ENCODE measurements around the gene FBXW7.

FBXW7 gene

DNA sequence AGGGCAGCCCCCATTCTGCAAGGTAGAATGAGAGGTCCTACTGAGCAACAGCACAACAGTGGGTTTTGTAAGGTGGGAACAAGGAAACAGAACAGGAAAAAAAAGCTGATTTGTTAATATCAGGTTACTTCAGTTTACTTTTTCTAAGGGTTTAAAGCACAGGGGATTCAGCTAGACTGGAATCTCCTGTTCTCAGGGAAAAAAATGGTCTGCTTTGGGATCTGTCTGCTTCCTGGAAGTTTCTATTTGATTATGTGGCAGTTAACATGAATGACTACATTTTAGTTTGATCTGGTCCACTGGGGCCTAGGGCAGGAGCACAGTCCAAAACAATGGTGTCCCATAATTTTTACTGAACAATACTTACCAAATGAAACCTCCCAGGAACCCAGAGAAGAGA lies 104.6 kb downstream of the FBXW7 start:
- DNase-seq (ENCODE audit: low read depth in 2 of 2): no peak

DNA sequence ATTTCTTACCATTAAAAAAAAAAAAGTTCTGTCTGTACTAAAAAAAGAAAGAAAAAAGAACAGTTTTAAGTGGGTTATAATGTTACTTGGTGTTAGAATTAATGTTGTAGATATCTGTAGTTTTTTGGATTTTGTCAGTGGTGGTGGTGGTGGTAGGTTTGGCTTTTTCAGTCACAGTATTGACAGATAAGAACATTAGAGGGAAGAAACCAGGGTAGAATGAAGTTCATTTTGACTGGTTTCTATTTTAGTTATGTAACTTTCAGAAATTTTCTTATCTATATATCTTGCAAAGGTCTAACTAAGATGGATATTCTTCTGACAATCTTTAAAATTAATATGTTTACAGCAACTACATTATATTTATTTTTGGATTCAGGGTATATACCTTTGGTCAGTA lies 105.4 kb downstream of the FBXW7 start:
- DNase-seq (ENCODE audit: low read depth in 2 of 2): no peak

DNA sequence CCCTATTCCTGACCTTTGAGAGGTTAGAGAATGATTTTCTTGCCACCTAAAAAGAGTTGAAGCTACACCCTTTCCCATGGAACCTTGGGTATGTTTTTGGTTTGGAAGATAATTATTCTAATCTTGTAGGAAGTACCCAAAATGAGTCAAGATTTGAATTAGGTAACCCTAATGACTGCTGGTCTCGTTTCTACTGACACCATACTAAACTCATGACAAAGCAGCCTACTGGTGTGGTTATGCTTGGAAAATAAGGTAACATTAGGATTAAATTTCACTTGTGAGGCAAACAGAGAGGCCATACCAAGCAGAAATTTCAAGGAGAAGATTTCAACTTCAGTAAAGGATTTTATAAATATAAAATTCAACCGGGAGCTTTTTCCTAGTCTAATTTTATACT lies 107.9 kb downstream of the FBXW7 start:
- DNase-seq (ENCODE audit: low read depth in 2 of 2): no peak

DNA sequence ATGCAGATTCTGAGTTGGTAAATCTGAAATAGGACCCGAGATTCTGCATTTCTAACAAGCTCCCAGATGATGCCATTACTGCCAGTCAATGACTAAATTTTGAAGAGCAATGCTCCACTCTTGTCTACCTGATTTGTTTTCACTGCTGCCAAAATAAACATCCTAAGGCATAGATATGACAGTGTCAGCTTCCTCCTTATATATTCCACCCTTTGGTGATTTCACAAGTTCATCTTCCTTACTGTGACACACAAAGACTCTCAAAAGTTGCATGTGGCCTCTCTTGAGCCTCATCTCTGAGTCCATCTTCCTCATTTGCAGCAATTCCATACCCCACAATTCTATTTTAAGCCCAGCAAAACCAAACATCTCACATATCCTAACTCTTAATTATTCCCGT lies 110.9 kb downstream of the FBXW7 start:
- no peak for DNase-seq (ENCODE audit: low read depth in 2 of 2)

DNA sequence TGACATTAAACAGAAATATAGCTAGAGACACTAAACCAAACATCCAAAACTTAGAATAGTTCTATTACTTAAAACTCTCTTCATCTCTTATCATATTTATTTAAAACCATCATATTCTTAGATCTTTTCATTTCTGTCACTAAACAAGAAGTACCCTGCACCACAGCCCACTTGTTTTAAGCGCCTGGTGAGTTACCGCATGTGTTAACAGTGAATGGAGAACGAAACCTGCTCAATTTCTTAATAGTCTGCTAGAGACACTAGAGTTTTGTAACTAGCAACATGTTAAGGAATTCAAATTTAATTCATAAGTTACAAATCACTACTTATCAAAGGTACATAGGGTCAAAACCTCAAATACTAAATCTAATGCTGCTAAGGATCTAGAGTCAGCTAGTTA lies 111.5 kb downstream of the FBXW7 start:
- DNase-seq (ENCODE audit: low read depth in 2 of 2): no peak

DNA sequence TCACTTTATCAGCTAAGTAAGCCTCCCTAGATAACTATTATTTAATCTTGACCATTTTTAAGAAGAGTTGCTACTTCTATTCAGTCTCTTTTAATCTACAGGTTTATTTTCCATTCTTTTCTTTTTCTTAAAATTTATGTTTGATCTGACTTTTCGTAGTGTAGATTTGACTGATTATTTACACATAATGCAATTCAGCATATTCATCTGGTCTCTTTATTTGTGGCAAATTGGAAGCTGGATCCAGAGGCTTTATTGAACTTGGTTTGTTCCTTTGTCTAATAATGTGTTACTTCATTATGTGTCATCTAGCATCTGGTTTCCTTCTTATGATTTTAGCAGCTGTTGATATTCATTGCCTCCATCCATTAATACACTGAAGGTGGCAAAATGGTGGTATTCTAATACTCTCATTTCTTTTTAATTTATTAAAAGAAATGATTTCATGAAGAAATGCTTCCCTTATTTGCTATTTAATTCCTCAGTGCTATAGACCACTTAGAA lies 113.0 kb downstream of the FBXW7 start:
- no peak for DNase-seq (ENCODE audit: low read depth in 2 of 2)

DNA sequence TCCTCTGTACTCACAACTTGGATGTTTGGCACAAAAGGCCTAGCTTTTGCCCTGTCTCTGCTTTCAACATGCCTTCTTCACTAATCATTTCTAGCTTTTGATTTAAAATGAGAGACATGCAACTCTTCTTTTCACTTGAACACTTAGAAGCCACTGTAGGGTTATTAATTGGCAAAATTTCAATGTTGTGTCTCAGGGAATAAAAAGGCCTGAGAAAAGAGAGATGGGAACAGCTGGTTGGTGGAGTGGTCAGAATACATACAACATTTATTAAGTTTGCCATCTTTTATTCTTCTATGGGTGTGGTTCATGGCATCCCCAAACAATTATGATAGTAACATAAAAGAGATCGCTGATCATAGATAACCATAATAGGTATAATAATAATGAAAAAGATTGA lies 114.3 kb downstream of the FBXW7 start:
- DNase-seq (ENCODE audit: low read depth in 2 of 2): no peak

DNA sequence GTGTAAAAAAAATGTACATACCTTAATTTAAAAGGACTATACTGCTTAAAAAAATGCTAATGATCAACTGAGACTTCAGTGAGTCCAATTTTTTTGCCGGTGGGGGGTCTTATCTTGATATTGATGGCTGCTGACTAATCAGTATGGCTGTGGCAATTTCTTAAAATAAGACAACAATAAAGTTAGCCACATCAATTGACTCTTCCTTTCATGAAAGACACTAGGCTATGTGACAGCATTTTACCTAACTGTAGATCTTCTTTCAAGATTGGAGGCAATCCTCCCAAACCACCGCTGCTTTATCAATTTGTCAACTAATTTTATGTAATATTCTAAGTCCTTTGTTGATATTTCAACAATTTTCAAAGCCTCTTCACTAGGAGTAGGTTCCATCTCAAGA lies 116.1 kb downstream of the FBXW7 start:
- DNase-seq (ENCODE audit: low read depth in 2 of 2): no peak

DNA sequence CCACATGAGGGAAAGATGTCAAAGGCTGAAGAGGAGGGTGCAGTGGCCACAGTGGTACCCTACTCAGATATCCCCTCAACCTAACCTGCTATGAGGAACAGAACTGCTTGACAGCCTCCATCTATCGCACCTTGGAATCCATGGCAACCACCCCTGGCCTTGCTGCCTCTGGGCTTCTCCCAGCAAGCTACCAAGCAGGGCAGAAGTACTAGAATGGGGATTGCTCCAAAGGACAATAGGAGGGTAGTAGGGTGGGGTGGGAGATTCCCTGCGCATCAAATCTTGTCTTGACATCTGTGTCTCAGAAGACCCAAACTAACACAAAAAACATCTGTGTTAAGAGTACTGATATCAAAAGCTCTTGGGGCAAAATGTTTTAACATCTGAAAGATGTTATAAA lies 118.2 kb downstream of the FBXW7 start:
- DNase-seq (ENCODE audit: low read depth in 2 of 2): no peak

DNA sequence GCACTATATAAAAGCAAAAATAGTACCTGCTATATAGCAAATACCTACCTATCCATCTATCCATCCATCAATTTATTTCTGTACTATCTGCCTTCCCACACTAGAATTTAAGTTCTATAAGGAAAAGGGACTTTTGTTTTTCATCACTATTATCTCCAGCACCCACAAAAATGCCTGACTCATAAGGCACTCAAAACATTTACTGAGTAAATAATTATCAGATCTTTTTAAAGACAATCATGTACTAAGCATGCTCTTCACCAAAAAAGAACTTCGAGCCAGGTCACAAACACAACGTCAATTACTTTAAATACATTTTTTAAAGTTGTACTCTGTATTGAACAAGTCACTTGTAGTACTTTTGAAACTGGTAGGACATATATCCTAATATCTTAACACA lies 119.9 kb downstream of the FBXW7 start:
- no peak for DNase-seq (ENCODE audit: low read depth in 2 of 2)

DNA sequence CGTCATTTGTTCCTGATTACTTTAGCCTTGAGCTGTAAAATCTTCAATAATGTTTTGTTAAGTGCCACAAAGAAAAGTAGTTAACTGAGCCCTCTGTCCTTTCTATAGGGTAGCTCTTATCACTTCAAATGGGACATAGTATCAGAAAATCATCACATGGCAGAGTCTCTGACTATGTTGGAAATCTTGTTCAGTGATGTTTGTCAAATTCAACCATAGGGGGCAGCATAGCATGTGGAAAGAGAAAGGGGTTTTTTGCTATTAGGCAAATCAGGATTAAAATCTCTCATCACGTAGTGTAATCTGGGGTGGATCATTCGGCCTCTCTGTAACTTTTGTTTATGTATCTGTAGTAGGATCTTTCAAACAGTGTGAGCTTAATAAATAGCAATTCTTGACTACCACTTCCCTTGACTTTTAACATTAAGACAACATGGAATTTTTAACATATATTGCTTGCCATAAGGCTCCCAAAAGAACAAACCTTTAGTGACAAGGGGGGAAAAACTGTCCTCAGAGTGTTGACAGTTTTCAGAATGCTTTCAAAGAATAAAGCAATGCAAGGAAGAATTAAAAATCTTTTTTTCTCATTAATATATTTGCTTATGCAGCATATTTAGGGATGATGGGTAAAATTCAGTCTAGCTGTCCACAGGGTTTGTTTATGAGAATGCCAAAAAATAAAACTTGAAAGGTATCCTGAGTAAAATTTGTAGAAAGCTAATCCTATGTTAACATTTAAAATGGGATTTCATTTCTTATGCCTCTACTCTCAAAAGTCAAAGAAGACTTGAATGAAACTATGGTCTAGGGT lies 127.2 kb downstream of the FBXW7 start:
- no peak for DNase-seq (ENCODE audit: low read depth in 2 of 2)

DNA sequence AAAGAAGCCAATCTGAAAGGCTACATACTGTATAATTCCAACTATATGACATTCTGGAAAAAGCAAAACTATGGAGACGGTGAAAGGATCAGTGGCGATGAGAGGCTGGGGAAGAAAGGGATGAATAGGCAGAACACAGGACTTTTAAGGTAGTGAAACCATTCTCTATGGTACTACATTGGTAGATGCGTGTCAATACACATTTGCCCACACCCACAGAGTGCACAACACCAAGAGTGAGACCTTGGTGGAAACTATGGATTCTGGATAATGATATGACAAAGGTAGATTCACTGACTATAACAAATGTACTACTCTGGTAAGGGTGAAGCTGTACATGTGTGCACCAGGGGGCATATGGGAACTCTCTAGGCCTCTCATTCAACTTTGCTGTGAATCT lies 134.5 kb downstream of the FBXW7 start:
- DNase-seq (ENCODE audit: low read depth in 2 of 2): no peak

DNA sequence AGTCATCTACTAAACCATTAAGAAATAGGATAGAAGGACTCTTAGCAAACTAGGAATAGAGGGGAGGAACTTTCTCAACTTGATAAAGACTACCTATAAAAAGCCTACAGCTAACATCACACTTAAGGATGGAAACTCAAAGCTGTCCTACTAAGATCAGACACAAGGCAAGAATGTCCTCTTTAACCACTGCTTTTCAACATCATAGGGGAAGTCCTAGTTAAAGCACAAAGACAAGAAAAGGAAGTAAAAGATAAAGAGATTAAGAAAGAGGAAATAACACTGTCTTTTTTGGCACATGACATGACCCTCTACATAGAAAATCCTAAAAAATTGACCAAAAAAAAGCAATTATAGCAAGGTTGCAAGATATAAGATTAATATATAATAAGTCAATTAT lies 136.6 kb downstream of the FBXW7 start:
- DNase-seq (ENCODE audit: low read depth in 2 of 2): no peak

DNA sequence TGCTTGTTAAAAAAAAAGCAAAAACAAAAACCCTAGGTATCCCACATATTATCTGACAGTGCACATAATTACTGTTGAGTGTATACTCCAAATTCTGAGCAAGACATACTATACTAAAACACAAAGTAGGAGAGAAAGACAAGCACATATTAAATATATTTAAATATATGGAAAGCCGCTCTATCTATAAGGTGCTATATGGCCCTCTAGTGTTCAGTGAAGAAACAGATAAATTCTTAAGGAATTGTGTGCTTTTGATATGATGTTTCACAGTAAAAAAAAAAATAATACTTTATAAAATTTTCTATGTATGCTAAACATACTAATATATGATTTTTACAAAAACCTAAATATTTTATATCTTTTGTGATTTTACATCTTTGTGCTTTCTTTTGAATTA lies 137.8 kb downstream of the FBXW7 start:
- DNase-seq (ENCODE audit: low read depth in 2 of 2): no peak

DNA sequence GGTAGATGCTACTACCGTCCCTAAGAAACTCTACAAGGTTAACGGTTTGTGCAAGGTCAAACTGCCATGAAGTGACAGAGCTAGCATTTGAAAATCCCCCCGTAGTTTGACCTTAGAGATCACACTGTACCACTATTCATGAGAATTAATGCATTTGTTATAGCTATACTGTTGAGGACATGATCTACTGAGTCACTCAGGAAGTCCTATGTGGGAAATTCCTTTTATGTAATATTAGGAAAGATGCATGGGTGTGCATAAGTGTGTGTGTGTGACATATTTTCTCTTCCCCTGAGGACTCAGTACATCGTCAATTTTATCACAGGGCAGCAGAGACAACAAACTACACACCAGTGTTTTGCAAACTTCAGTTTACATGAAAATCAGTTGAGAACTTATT lies 141.1 kb downstream of the FBXW7 start:
- DNase-seq (ENCODE audit: low read depth in 2 of 2): no peak

DNA sequence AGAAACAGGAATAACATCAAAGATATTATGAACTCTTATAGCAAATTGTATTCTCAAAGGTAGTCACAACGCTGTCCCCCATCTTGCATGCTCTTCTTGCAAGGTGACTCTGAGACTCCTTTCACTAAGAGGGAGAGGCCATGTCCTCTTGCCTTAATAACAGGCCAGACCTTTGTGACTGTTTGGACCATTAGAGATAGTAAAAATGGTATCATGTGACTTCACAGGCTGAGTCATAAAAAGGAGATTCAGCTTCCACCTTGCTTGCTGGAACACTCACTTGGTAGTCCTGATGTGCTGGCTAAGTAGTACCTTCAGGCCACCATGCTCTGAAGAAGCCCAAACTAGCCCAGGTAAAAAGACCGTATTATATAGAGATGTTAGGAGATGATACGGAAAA lies 143.8 kb downstream of the FBXW7 start:
- DNase-seq (ENCODE audit: low read depth in 2 of 2): no peak

DNA sequence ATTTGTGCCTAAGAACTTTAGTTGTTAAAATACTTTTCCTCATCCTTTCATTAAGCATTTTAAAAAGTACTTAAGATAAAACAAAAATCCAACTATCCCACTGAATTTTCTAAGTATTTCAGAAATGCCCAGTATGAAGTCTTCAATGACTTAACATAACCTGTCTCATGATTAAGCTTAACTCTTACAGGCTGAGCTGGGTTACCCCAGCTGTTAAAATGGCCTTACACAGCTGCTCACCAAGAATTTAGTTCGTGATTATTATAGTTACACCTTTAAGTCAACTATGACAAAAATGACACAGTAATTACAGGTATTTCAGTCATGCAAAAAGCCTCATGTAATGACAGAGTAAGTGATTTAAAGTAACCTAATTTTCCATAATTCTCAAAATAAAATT lies 145.7 kb downstream of the FBXW7 start:
- DNase-seq (ENCODE audit: low read depth in 2 of 2): no peak

DNA sequence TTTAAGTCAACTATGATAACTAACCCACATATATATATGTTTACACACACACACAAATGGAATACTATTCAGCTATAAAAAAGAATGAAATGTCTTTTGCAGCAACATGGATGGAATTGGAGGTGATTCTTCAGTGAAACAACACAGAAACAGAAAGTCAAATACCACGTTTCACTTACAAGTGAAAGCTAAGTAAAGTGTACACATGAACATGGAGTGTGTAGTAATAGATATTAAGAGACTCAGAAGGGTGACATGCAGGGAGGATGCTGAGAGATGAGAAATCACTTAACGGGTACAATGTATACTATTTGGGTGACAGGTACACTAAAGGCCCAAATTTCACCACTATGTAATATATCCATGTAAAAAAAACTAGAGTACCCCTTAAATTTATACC lies 146.5 kb downstream of the FBXW7 start:
- no peak for DNase-seq (ENCODE audit: low read depth in 2 of 2)

DNA sequence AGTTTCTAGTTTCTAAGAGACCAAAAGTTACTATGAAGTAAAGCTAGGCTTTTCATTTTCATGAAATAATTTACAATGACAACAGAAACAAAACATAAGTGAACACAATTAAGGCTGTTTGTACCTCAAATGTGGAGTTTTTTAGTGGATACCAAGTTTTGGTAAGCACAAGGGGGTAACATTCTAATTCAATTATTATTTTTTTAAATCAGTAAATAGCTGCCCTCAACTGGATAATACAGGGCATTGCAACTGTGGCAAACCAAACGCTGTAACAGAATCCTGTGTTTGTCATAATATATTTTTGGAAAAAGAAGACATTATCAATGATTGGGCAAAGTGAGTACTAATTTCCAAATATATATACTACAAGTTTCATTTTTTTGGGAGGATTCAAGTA lies 150.3 kb downstream of the FBXW7 start:
- DNase-seq (ENCODE audit: low read depth in 2 of 2): no peak

DNA sequence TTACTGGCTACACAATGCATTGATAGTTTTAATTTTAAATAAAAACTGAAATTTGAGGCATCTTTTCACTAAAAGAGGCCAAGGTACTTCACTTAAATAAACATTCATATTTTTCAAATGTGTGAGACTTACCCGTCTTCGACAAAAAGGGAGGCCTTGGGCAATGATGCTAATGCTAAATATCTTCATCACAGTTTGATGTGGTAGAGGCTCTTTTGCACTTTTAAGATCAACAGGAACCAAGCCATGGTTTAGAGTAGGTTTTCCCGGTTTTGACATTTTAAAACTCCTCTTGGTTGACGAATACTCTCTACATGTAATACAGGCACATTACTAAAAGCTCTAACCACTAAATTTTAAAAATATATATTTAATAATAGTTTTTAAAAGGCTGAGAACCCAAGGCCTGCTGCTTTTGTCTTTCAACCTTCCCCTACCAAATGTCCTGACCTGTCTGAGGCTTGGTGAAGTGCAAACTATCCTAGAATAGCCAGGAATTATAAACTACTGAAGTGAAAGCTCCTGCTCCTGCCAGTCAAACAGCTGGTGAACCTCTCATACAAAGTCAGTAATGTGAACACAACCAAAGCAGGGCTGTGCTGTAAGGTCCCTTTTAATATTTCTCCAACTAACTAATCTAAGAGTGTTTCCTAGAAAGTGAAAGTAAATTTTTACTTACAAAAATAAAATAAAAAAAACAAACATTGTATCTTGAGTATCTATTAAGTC lies 153.7 kb downstream of the FBXW7 start:
- DNase-seq (ENCODE audit: low read depth in 2 of 2): no peak

DNA sequence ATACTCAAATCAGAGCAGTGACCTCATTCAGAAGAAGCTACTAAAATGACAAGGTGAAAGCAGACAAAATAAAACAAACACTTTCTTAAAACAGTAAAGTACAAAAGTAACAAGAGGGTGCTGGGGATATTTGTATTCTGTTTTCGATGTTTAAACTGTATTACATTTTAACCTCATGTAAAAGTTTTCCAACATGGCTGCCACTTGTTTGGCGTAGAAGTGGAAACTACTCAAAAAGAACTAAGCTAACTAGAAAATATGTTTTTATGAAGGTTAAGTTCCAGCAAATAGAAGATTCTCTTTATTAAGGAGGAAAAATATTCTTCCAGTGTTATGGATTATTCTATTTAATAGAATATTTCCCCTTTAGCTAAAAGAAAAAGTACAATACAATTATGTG lies 155.0 kb downstream of the FBXW7 start:
- no peak for DNase-seq (ENCODE audit: low read depth in 2 of 2)

DNA sequence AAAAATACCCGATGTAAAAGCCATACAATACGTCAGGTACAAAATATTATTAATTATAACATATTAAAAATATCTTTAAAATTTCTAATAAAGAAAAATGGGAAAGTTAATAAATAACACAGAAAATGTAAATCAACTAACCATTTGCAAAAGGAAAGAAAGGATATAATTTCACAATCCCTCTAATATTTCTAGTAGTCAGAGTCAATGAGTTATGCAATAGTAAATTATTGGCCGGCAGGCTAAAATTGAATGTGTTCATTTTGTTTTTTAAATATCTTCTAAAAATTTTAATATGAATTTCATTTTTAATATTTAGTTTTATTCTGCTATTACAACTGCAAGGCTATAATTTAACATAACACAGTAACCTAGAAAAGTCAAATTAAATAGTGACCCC lies 155.7 kb downstream of the FBXW7 start:
- no peak for DNase-seq (ENCODE audit: low read depth in 2 of 2)

DNA sequence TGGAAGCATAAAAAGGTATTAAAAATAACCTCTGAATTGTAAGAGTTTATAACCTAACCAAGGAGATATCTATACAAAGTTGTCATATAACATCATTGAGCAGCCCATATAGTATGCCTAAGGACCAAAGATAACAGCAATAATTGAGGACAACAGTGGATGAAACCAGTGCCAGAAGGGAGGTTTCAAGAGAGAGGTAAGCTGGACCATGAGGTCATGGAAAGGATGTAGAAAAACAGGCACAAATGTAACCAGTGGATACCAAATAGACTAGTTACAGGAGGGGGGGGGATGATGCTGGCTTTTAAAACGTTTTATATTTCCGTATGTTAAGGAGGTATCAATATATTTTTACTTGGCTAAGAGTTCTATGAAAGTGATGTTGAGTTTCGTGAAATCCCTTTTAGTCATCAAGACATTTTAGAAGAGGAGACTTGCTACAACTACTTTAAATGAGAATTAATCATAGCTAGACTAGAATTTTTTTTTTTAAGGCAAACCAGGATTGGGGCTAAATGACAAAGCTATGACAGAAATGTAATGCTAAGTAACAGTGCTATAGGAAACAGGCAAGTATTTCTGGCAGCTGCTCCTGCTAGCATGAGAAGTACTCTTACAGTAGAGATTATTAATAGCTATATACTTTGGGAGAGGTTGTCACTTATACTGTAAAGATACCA lies 161.1 kb downstream of the FBXW7 start:
- no peak for DNase-seq (ENCODE audit: low read depth in 2 of 2)

All from stimulated activated CD8-positive, alpha-beta memory T cell treated with anti-CD3 and anti-CD28 coated beads, Interleukin-15, amount 100 ng/mL, for 4 hours (primary cell).